HUES64 (cell line): ENCODE data around the gene MBD3L3.
"Not testable (repeated sequence)": the region's sequence is repeated elsewhere in the genome, so short reads cannot be mapped to it uniquely, and the experiment has no call there.

Source experiments
- H3K27ac ChIP-seq: 2 replicates; pipeline ENCODE4 v1.7.0; 2013; ENCODE audit warnings: low read depth, low read length, inconsistent platforms
- H3K27me3 ChIP-seq: 2 replicates; pipeline ENCODE4 v1.6.1; 2013; ENCODE audit warnings: mild to moderate bottlenecking, low read length; ENCODE audit not compliant: insufficient read depth
- H3K36me3 ChIP-seq: 2 replicates; pipeline ENCODE4 v1.6.1; 2013; ENCODE audit warnings: mild to moderate bottlenecking, low read length; ENCODE audit not compliant: insufficient read depth
- H3K4me1 ChIP-seq: 2 replicates; pipeline ENCODE4 v1.6.1; 2013; ENCODE audit warnings: mild to moderate bottlenecking, low read length, moderate library complexity; ENCODE audit not compliant: insufficient read depth
- H3K4me3 ChIP-seq: 2 replicates; pipeline ENCODE4 v1.5.1; 2013; ENCODE audit warnings: mild to moderate bottlenecking, low read length, moderate library complexity
- H3K9ac ChIP-seq: 2 replicates; pipeline ENCODE4 v1.6.1; 2013; ENCODE audit warnings: mild to moderate bottlenecking, low read depth, low read length
- H3K9me3 ChIP-seq: 2 replicates; pipeline ENCODE4 v1.6.1; 2013; ENCODE audit warnings: low read depth, low read length; ENCODE audit not compliant: insufficient read depth
- WGBS: fragments of 150-250, 120-280 bp; methylation state at CpG from one replicate; pipeline ENCODE4 v1.1.7; 2013; ENCODE audit warnings: missing lambda C conversion rate; 5-methylcytosine and 5-hydroxymethylcytosine counted together

Gene MBD3L3

GRCh38 chr19:7078008-7078407 lies 19.5 kb upstream of the MBD3L3 start:
- 100% methylated on average over 1 of the region's 2 CpGs for WGBS
- Histone ChIP-seq H3K9me3 (peaks cover 66% of the 10 kb centered on the region), H3K36me3 (peaks cover 91% of the 10 kb centered on the region), H3K9ac (no peak overlapping the region), H3K4me3 (no peak overlapping the region; the same call in 1 of the 2 replicates), H3K27ac (no peak overlapping the region), H3K4me1 (no peaks in the 10 kb centered on the region), H3K27me3 (no peaks in the 10 kb centered on the region)

GRCh38 chr19:7076151-7076550 lies 17.7 kb upstream of the MBD3L3 start:
- no peaks in the 10 kb centered on the region for H3K27me3 ChIP-seq
- no peak overlapping the region for H3K27ac ChIP-seq
- H3K36me3 ChIP-seq = peaks cover 85% of the 10 kb centered on the region
- no peak overlapping the region for H3K4me3 ChIP-seq
- 94% methylated on average over 6 of the region's 6 CpGs for WGBS
- peaks cover 48% of the 10 kb centered on the region for H3K9me3 ChIP-seq
- H3K9ac ChIP-seq = no peak overlapping the region
- H3K4me1 ChIP-seq = no peaks in the 10 kb centered on the region

- 97% methylated on average over 29 of the region's 29 CpGs for WGBS
- Histone ChIP-seq H3K27ac (no peak overlapping the region), H3K9ac (no peak overlapping the region), H3K4me1 (peaks cover 5% of the 10 kb centered on the region; the same call in 1 of the 2 replicates), H3K9me3 (peaks cover 34% of the 10 kb centered on the region), H3K4me3 (no peak overlapping the region), H3K36me3 (peaks cover 77% of the 10 kb centered on the region), H3K27me3 (no peaks in the 10 kb centered on the region)
Measured at GRCh38 chr19:7074705-7075282, 16.3 kb upstream of the MBD3L3 start.

GRCh38 chr19:7072541-7072940 lies 14.1 kb upstream of the MBD3L3 start:
- 92% methylated on average over 6 of the region's 6 CpGs for WGBS
- peaks cover 5% of the 10 kb centered on the region; the same call in 1 of the 2 replicates for H3K4me1 ChIP-seq
- H3K27me3 ChIP-seq = no peaks in the 10 kb centered on the region
- no peak overlapping the region for H3K9ac ChIP-seq
- peaks cover 23% of the 10 kb centered on the region for H3K9me3 ChIP-seq
- no peak overlapping the region for H3K4me3 ChIP-seq
- no peak overlapping the region for H3K27ac ChIP-seq
- peaks cover 54% of the 10 kb centered on the region for H3K36me3 ChIP-seq

- H3K9ac ChIP-seq = peak overlapping the region; percentile 85
- H3K4me3 ChIP-seq = peak overlapping the region; percentile 98
- no peaks in the 10 kb centered on the region for H3K27me3 ChIP-seq
- peaks cover 28% of the 10 kb centered on the region for H3K36me3 ChIP-seq
- peak overlapping the region; percentile 89 for H3K27ac ChIP-seq
- WGBS = 2% methylated on average over 12 of the region's 12 CpGs
- H3K9me3 ChIP-seq = peaks cover 23% of the 10 kb centered on the region; the same call in 1 of the 2 replicates
- peaks cover 5% of the 10 kb centered on the region; the same call in 1 of the 2 replicates for H3K4me1 ChIP-seq
Measured at GRCh38 chr19:7069904-7070226, 11.4 kb upstream of the MBD3L3 start.

GRCh38 chr19:7069042-7069903 lies 10.8 kb upstream of the MBD3L3 start, which contains the start of gene ZNF557:
Gene ZNF557 (plus strand): TSS chr19:7069703. CDS start chr19:7075075, 5,372 bp downstream.
- WGBS = 2% methylated on average over 56 of the region's 56 CpGs
- H3K9me3 ChIP-seq = peaks cover 26% of the 10 kb centered on the region; the same call in 1 of the 2 replicates
- peaks cover 24% of the 10 kb centered on the region for H3K36me3 ChIP-seq
- peak within 1 kb of the TSS; percentile 89 for H3K27ac ChIP-seq
- H3K4me1 ChIP-seq = peaks cover 5% of the 10 kb centered on the region; the same call in 1 of the 2 replicates
- peak within 1 kb of the TSS; percentile 98 for H3K4me3 ChIP-seq
- peak within 1 kb of the TSS; percentile 85 for H3K9ac ChIP-seq
- H3K27me3 ChIP-seq = no peaks in the 10 kb centered on the region

GRCh38 chr19:7068599-7068998 lies 10.1 kb upstream of the MBD3L3 start:
- 83% methylated on average over 3 of the region's 6 CpGs for whole genome bisulfite sequencing
- Histone ChIP-seq H3K9ac (no peak overlapping the region), H3K9me3 (peaks cover 29% of the 10 kb centered on the region), H3K4me1 (peaks cover 5% of the 10 kb centered on the region; the same call in 1 of the 2 replicates), H3K36me3 (peaks cover 21% of the 10 kb centered on the region), H3K27me3 (no peaks in the 10 kb centered on the region), H3K4me3 (peak overlapping the region; percentile 98), H3K27ac (no peak overlapping the region)

- Histone ChIP-seq H3K9me3 (peaks cover 34% of the 10 kb centered on the region), H3K4me3 (no peak overlapping the region), H3K36me3 (peaks cover 15% of the 10 kb centered on the region), H3K27ac (no peak overlapping the region), H3K9ac (no peak overlapping the region), H3K4me1 (peaks cover 5% of the 10 kb centered on the region; the same call in 1 of the 2 replicates), H3K27me3 (no peaks in the 10 kb centered on the region)
- WGBS = 80% methylated on average over 2 of the region's 2 CpGs
Measured at GRCh38 chr19:7067716-7068115, 9.2 kb upstream of the MBD3L3 start.

GRCh38 chr19:7067122-7067521 lies 8.6 kb upstream of the MBD3L3 start:
- H3K9ac ChIP-seq, H3K36me3 ChIP-seq, H3K4me3 ChIP-seq, H3K4me1 ChIP-seq, H3K27me3 ChIP-seq, H3K27ac ChIP-seq: not testable (repeated sequence)
- peaks cover 34% of the 10 kb centered on the region for H3K9me3 ChIP-seq
- WGBS = 45% methylated on average over 13 of the region's 13 CpGs

GRCh38 chr19:7063764-7064418 lies 5.4 kb upstream of the MBD3L3 start:
- H3K36me3 ChIP-seq = no peaks in the 10 kb centered on the region
- H3K9me3 ChIP-seq = peaks cover 33% of the 10 kb centered on the region
- no peaks in the 10 kb centered on the region for H3K4me1 ChIP-seq
- no peak overlapping the region for H3K27ac ChIP-seq
- H3K4me3 ChIP-seq = no peak overlapping the region
- WGBS = 86% methylated on average over 9 of the region's 9 CpGs
- H3K27me3 ChIP-seq = no peaks in the 10 kb centered on the region
- no peak overlapping the region for H3K9ac ChIP-seq

- 79% methylated on average over 4 of the region's 4 CpGs for WGBS
- H3K9me3 ChIP-seq = peaks cover 29% of the 10 kb centered on the region
Measured at GRCh38 chr19:7063339-7063738, 4.9 kb upstream of the MBD3L3 start.

More at GRCh38 chr19:7063339-7063738, 4.9 kb upstream of the MBD3L3 start:
- no peaks in the 10 kb centered on the region for H3K4me1 ChIP-seq
- H3K27me3 ChIP-seq = no peaks in the 10 kb centered on the region
- H3K9ac ChIP-seq = no peak overlapping the region
- no peak overlapping the region for H3K27ac ChIP-seq
- H3K4me3 ChIP-seq = no peak overlapping the region
- no peaks in the 10 kb centered on the region for H3K36me3 ChIP-seq
